Brain microvascular endothelial cell (primary cell): Measurements from ENCODE around the gene ZSCAN30.
A peak's percentile ranks its signal among the peaks of the same experiment; 100 is the strongest.

Source experiments
- DNase-seq: peaks from one replicate; pipeline ENCODE4 v3.0.0-alpha.2; 2020
- H3K27ac ChIP-seq: fragments of 250-450 bp; sonication (Bioruptor Pico); 2 replicates; pipeline ENCODE4 v1.5.1; 2020; ENCODE audit warnings: mild to moderate bottlenecking, moderate library complexity
- H3K27me3 ChIP-seq: fragments of 250-450 bp; sonication (Bioruptor Pico); replicated peaks from 2 replicates; pipeline ENCODE4 v1.5.1; 2020; ENCODE audit warnings: mild to moderate bottlenecking
- H3K36me3 ChIP-seq: fragments of 250-450 bp; sonication (Bioruptor Pico); replicated peaks from 2 replicates; pipeline ENCODE4 v1.5.1; 2020; ENCODE audit warnings: mild to moderate bottlenecking
- H3K4me3 ChIP-seq: 2 replicates; pipeline ENCODE4 v1.5.1; 2011; ENCODE audit warnings: low read depth, mild to moderate bottlenecking, control low read depth, low read length, moderate library complexity
- in situ Hi-C: cut with HindIII; loops from 2 replicates; pipeline ENCODE4 v1.10.0; 2017; ENCODE audit warnings: low sequenced_read_pairs, low pct_ligation_motif_present
- TF ChIP-seq, protein P1 (sequence below): IDR thresholded peaks from 2 replicates; pipeline ENCODE4 v1.5.1; 2011; ENCODE audit warnings: low read depth, mild to moderate bottlenecking, moderate library complexity, low read length, control low read depth, inconsistent platforms; ENCODE audit errors: missing control alignments

ZSCAN30 gene

DNA sequence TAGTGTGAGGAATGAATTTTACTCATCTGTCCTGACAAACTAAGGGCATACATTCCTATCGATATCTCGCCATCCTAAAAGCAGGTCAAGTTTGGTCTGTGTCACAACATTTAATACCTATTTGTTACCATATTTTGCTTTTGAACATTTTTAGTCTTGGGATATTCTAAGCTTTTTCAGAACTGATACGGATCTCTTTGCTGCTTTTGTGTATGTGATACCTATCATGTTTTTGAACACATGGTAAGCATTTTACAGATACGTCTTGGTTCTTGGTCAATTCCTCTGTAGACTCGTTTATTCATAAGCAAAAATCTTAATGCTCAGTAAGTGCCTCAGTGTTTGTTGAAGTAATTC, 48.6 kb downstream of the ZSCAN30 start:
- H3K4me3 ChIP-seq, result peak overlapping the region; percentile 73
- TF ChIP-seq, protein P1, sequence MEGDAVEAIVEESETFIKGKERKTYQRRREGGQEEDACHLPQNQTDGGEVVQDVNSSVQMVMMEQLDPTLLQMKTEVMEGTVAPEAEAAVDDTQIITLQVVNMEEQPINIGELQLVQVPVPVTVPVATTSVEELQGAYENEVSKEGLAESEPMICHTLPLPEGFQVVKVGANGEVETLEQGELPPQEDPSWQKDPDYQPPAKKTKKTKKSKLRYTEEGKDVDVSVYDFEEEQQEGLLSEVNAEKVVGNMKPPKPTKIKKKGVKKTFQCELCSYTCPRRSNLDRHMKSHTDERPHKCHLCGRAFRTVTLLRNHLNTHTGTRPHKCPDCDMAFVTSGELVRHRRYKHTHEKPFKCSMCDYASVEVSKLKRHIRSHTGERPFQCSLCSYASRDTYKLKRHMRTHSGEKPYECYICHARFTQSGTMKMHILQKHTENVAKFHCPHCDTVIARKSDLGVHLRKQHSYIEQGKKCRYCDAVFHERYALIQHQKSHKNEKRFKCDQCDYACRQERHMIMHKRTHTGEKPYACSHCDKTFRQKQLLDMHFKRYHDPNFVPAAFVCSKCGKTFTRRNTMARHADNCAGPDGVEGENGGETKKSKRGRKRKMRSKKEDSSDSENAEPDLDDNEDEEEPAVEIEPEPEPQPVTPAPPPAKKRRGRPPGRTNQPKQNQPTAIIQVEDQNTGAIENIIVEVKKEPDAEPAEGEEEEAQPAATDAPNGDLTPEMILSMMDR, result no peak
- H3K27me3 ChIP-seq, result no peaks in the 10 kb centered on the region
- peak overlapping the region; percentile 94 for H3K27ac ChIP-seq
- in situ Hi-C loops, result no loop called here
- no peak for DNase-seq
- H3K36me3 ChIP-seq, result peaks cover 34% of the 10 kb centered on the region

DNA sequence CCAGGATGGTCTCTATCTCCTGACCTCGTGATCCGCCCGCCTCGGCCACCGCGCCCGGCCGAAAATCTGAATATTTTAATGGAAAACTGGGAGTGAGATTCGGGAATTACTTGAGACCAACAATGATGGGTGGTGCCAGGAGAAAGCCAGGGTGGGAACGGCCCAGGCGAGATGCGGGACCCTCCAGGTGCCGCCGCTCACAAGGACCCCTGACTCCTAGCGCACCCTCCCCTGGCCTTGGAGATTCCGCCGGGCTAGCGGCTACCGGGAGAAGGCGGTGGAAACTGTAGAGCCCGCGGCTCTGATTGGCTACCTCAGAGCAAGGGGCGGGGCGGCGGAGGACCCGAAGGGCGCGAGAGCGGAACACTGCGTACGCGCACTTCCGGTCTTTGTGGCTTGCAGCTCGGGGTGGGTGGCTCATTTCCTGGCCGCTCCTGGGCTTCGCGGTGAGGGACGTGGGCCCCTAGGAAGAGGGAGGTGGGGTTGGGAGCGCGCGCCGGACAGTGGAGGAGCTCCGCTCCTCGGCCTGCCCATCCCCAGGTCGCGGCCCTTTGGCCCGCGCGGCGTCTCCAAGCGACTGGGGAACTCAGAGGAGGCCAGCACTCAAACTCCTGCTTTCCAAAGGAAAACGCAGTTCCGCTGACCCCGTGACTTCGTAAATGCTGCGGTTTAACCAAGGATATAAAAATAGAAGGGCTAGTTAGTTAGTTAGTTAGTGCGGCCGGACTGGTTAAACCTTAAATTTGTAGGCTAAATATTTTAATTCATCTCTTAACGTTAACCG, 49.2 kb downstream of the ZSCAN30 start, which contains the start of gene ZNF397:
Gene ZNF397, plus strand, starts transcription at position 371 of the 784 bp plus-strand sequence. CDS start 1,437 bp downstream, outside the sequence.
- H3K36me3 ChIP-seq, result peaks cover 31% of the 10 kb centered on the region
- H3K27me3 ChIP-seq, result no peaks in the 10 kb centered on the region
- TF ChIP-seq, protein P1, result no peak
- in situ Hi-C loops, result no loop called here
- peak; percentile 96 for DNase-seq
- peak within 1 kb of the TSS; percentile 94 for H3K27ac ChIP-seq
- H3K4me3 ChIP-seq, result peak within 1 kb of the TSS; percentile 73

DNA sequence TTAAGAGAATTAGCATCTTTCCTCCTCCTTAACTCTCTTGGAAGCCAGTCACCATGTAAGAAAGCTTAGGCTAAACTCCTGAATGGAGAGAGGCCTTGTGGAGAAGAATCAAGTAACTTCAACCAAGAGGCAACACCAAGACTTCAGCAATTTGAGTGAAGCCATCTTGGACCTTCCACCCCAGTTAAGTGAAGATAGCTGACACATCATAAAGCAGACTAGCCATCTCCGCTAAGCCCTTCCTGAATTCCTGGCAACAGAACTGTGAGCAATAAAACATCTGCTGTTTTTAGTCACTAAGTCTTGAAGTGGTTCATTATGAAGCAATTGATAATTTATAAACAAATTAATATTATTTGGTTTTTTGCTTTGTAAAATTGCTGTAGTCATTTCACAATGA, 50.7 kb downstream of the ZSCAN30 start:
- in situ Hi-C loops, result no loop called here
- TF ChIP-seq, protein P1, result no peak
- Histone ChIP-seq H3K36me3 (peaks cover 18% of the 10 kb centered on the region), H3K27me3 (no peaks in the 10 kb centered on the region), H3K27ac (no peak overlapping the region), H3K4me3 (no peak overlapping the region)
- no peak for DNase-seq

DNA sequence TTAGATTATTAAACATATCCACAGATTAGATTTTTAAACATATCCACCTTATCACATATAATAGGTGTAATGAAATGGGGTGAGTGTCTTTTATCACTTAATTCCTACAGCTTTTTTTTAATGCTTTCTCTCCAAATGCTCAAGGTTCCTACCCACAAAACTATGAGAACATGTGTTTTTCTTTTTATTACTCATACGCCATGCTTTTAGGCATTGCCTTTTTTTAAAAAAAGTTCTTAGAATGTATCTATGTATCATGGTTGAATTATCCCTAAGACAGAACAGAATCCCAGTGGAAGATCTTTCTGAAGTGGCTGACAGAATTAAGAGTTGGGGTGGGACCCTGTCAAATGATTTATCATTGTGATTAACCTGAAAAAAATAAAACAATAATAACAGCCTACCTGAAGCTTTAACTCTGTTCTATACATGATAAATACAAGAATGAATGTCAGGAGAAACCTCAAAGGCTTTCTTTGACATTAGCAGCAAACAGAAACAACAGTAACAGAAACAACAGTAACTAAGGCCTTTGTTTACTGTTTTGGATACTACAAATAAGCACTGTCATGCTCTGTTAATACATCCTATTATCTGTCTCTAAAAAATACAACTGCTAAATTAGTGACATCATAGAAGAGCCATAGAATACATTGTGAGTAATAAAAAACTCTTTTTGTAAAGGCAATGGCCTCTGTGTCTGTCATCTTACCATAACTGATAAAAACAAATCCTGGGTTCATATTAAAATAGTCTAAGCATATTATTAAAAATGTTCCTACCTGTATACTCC, 53.3 kb downstream of the ZSCAN30 start:
- Histone ChIP-seq H3K36me3 (no peaks in the 10 kb centered on the region), H3K27me3 (no peaks in the 10 kb centered on the region), H3K27ac (no peak overlapping the region), H3K4me3 (no peak overlapping the region)
- TF ChIP-seq, protein P1, result no peak
- in situ Hi-C loops, result no loop called here
- no peak for DNase-seq

DNA sequence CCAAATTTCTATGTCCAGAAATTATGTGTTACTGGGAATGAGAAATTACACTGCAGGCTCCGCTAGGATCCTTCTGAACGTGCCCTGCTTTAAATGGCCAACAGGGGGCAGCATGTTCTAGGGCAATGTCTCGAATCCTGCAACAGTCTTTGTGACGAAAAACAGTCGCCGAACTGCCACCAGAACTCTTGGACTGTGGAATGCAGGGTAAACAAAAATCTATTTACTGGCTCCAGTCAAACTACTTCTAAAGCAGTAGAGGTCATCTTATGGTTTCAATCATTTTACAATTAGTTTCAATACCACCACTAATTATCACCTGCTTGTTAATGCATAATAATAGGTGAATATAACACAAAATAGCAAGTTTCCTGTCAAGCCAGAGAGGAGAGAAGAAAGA, 59.0 kb downstream of the ZSCAN30 start:
- H3K27ac ChIP-seq, result no peak overlapping the region
- no peaks in the 10 kb centered on the region for H3K27me3 ChIP-seq
- in situ Hi-C loops, result no loop called here
- TF ChIP-seq, protein P1, result peak; percentile 93
- peak; percentile 77 for DNase-seq
- peak overlapping the region; percentile 31 for H3K4me3 ChIP-seq
- H3K36me3 ChIP-seq, result no peaks in the 10 kb centered on the region
